Measurements from ENCODE around the gene SZT2. TPM values are rescaled to one million over a fixed set of nuclear protein-coding genes. Genes with fewer than 3 reads are reported as not detected.
A peak's percentile ranks its signal among the peaks of the same experiment; 100 is the strongest.
"Not testable (repeated sequence)": the region's sequence is repeated elsewhere in the genome, so short reads cannot be mapped to it uniquely, and the experiment has no call there.

SZT2 gene
- total RNA-seq, 2 donors from 2014 or later, result 53.4 to 59.3 TPM

GRCh38 chr1:43368646-43369020 is 21.1 kb upstream of the SZT2 start:
- Mint-ChIP-seq H3K27me3 (no peaks in the 10 kb centered on the region), H3K9me3 (no peaks in the 10 kb centered on the region)

GRCh38 chr1:43369779-43370178 is 19.9 kb upstream of the SZT2 start:
- H3K27ac Mint-ChIP-seq; ATAC-seq (replicated peaks); H3K4me3 Mint-ChIP-seq; H3K9me3 Mint-ChIP-seq; H3K27me3 Mint-ChIP-seq: not testable (repeated sequence)
- Mint-ChIP-seq H3K4me1 (peaks cover 16% of the 10 kb centered on the region), H3K36me3 (ENCODE audit: low read depth) (peaks cover 31% of the 10 kb centered on the region)

More at GRCh38 chr1:43368646-43369020, 21.1 kb upstream of the SZT2 start:
- ATAC-seq (replicated peaks), result no peak
- Mint-ChIP-seq H3K27ac (peak overlapping the region; percentile 92), H3K4me3 (peak overlapping the region; percentile 92), H3K4me1 (peaks cover 21% of the 10 kb centered on the region), H3K36me3 (ENCODE audit: low read depth) (peaks cover 42% of the 10 kb centered on the region)

GRCh38 chr1:43370564-43370963 is 19.1 kb upstream of the SZT2 start:
- Mint-ChIP-seq H3K27me3 (no peaks in the 10 kb centered on the region), H3K36me3 (ENCODE audit: low read depth) (peaks cover 23% of the 10 kb centered on the region), H3K9me3 (no peaks in the 10 kb centered on the region), H3K4me1 (peaks cover 12% of the 10 kb centered on the region), H3K27ac (peak overlapping the region; percentile 14), H3K4me3 (peak overlapping the region; percentile 3)
- no peak for ATAC-seq (replicated peaks)

GRCh38 chr1:43372172-43372571 is 17.5 kb upstream of the SZT2 start:
- no peaks in the 10 kb centered on the region for H3K9me3 Mint-ChIP-seq

GRCh38 chr1:43373066-43373940 is 16.4 kb upstream of the SZT2 start:
- Mint-ChIP-seq H3K4me1 (peaks cover 6% of the 10 kb centered on the region), H3K27me3 (no peaks in the 10 kb centered on the region), H3K27ac (no peak overlapping the region), H3K4me3 (no peak overlapping the region), H3K9me3 (no peaks in the 10 kb centered on the region), H3K36me3 (ENCODE audit: low read depth) (peaks cover 11% of the 10 kb centered on the region)
- ATAC-seq (replicated peaks), result no peak

More at GRCh38 chr1:43372172-43372571, 17.5 kb upstream of the SZT2 start:
- H3K27me3 Mint-ChIP-seq, result no peaks in the 10 kb centered on the region
- H3K36me3 Mint-ChIP-seq (ENCODE audit: low read depth), result peaks cover 10% of the 10 kb centered on the region
- no peak overlapping the region for H3K27ac Mint-ChIP-seq
- ATAC-seq (replicated peaks), result no peak
- H3K4me1 Mint-ChIP-seq, result peaks cover 6% of the 10 kb centered on the region
- H3K4me3 Mint-ChIP-seq, result no peak overlapping the region

GRCh38 chr1:43376723-43377235 is 12.9 kb upstream of the SZT2 start:
- H3K4me3 Mint-ChIP-seq, result no peak overlapping the region
- H3K27ac Mint-ChIP-seq, result no peak overlapping the region
- H3K9me3 Mint-ChIP-seq, result no peaks in the 10 kb centered on the region
- H3K36me3 Mint-ChIP-seq (ENCODE audit: low read depth), result peaks cover 28% of the 10 kb centered on the region
- no peaks in the 10 kb centered on the region for H3K27me3 Mint-ChIP-seq
- no peaks in the 10 kb centered on the region for H3K4me1 Mint-ChIP-seq
- no peak for ATAC-seq (replicated peaks)

- Mint-ChIP-seq H3K9me3 (no peaks in the 10 kb centered on the region), H3K4me1 (peaks cover 1% of the 10 kb centered on the region), H3K36me3 (ENCODE audit: low read depth) (peaks cover 37% of the 10 kb centered on the region), H3K4me3 (no peak overlapping the region), H3K27ac (no peak overlapping the region), H3K27me3 (no peaks in the 10 kb centered on the region)
- no peak for ATAC-seq (replicated peaks)
Measured at GRCh38 chr1:43377831-43378230, 11.9 kb upstream of the SZT2 start.

- no peaks in the 10 kb centered on the region for H3K27me3 Mint-ChIP-seq
- ATAC-seq (replicated peaks), result no peak
- peaks cover 53% of the 10 kb centered on the region for H3K36me3 Mint-ChIP-seq (ENCODE audit: low read depth)
- no peaks in the 10 kb centered on the region for H3K9me3 Mint-ChIP-seq
- H3K4me1 Mint-ChIP-seq, result peaks cover 3% of the 10 kb centered on the region
- peak overlapping the region; percentile 1 for H3K27ac Mint-ChIP-seq
- no peak overlapping the region for H3K4me3 Mint-ChIP-seq
Measured at GRCh38 chr1:43379476-43379875, 10.2 kb upstream of the SZT2 start.

- Mint-ChIP-seq H3K27ac (peak overlapping the region; percentile 40), H3K4me3 (no peak overlapping the region), H3K4me1 (peaks cover 3% of the 10 kb centered on the region), H3K27me3 (no peaks in the 10 kb centered on the region), H3K9me3 (no peaks in the 10 kb centered on the region), H3K36me3 (ENCODE audit: low read depth) (peaks cover 75% of the 10 kb centered on the region)
- ATAC-seq (replicated peaks), result no peak
Measured at GRCh38 chr1:43381612-43382011, 8.1 kb upstream of the SZT2 start.

GRCh38 chr1:43382027-43382779 is 7.5 kb upstream of the SZT2 start:
- Mint-ChIP-seq H3K9me3 (no peaks in the 10 kb centered on the region), H3K36me3 (ENCODE audit: low read depth) (peaks cover 81% of the 10 kb centered on the region), H3K27ac (peak overlapping the region; percentile 40), H3K4me1 (peaks cover 3% of the 10 kb centered on the region), H3K4me3 (no peak overlapping the region), H3K27me3 (no peaks in the 10 kb centered on the region)
- ATAC-seq (replicated peaks), result no peak

GRCh38 chr1:43383449-43383848 is 6.2 kb upstream of the SZT2 start:
- no peak for ATAC-seq (replicated peaks)
- no peaks in the 10 kb centered on the region for H3K27me3 Mint-ChIP-seq
- H3K4me1 Mint-ChIP-seq, result peaks cover 6% of the 10 kb centered on the region
- H3K27ac Mint-ChIP-seq, result peak overlapping the region; percentile 36
- H3K9me3 Mint-ChIP-seq, result no peaks in the 10 kb centered on the region
- no peak overlapping the region for H3K4me3 Mint-ChIP-seq
- peaks cover 79% of the 10 kb centered on the region for H3K36me3 Mint-ChIP-seq (ENCODE audit: low read depth)

- peaks cover 68% of the 10 kb centered on the region for H3K36me3 Mint-ChIP-seq (ENCODE audit: low read depth)
- peaks cover 18% of the 10 kb centered on the region for H3K4me1 Mint-ChIP-seq
- no peaks in the 10 kb centered on the region for H3K27me3 Mint-ChIP-seq
- no peak overlapping the region for H3K4me3 Mint-ChIP-seq
- H3K9me3 Mint-ChIP-seq, result no peaks in the 10 kb centered on the region
- H3K27ac Mint-ChIP-seq, result peak overlapping the region; percentile 3
- no peak for ATAC-seq (replicated peaks)
Measured at GRCh38 chr1:43386676-43387075, 3.0 kb upstream of the SZT2 start.

GRCh38 chr1:43387976-43388599 is 1.6 kb upstream of the SZT2 start:
- H3K36me3 Mint-ChIP-seq (ENCODE audit: low read depth), result peaks cover 61% of the 10 kb centered on the region
- peak overlapping the region; percentile 99 for H3K27ac Mint-ChIP-seq
- H3K9me3 Mint-ChIP-seq, result no peaks in the 10 kb centered on the region
- peak overlapping the region; percentile 98 for H3K4me3 Mint-ChIP-seq
- no peaks in the 10 kb centered on the region for H3K27me3 Mint-ChIP-seq
- peaks cover 19% of the 10 kb centered on the region for H3K4me1 Mint-ChIP-seq
- no peak for ATAC-seq (replicated peaks)

GRCh38 chr1:43388613-43389012 is 1.1 kb upstream of the SZT2 start:
- H3K4me1 Mint-ChIP-seq, result peaks cover 19% of the 10 kb centered on the region
- ATAC-seq (replicated peaks), result no peak
- no peaks in the 10 kb centered on the region for H3K27me3 Mint-ChIP-seq
- H3K9me3 Mint-ChIP-seq, result no peaks in the 10 kb centered on the region
- peaks cover 61% of the 10 kb centered on the region for H3K36me3 Mint-ChIP-seq (ENCODE audit: low read depth)
- H3K27ac Mint-ChIP-seq, result peak overlapping the region; percentile 99
- H3K4me3 Mint-ChIP-seq, result peak overlapping the region; percentile 98

All from activated T-helper 17 cell treated with anti-CD3 and anti-CD28 coated beads, Interleukin-2, amount 50 U/mL, for 72 hours (primary cell).